Psoas muscle (tissue), 8 donors: ENCODE results near the gene TRMT1L. TPM values are rescaled to one million over a fixed set of nuclear protein-coding genes. Genes with fewer than 3 reads are reported as not detected.

Experiments
- ATAC-seq, 4 donors: fragments of 200-7000 bp; cut with Tn5 transposase; one replicate each; pipeline ENCODE4 v1.9.1; 2020; ENCODE audit warnings: moderate library complexity in 3 of 4, mild to moderate bottlenecking in 2 of 4
- DNase-seq, 2 donors: peaks; one replicate each; pipeline ENCODE4 v3.0.0-alpha.2; 2020
- H3K27ac ChIP-seq: fragments of 200-600 bp; one replicate; pipeline ENCODE4 v1.8.0; 2022
- H3K27me3 ChIP-seq, 3 donors: fragments of 200-600 bp in 1 of 3; one replicate each; pipeline versions ENCODE4 v1.6.1 to v1.8.0; 2013 to 2022; ENCODE audit warnings: low read length in 2 of 3, mild to moderate bottlenecking in 2 of 3, moderate library complexity in 1 of 3; ENCODE audit not compliant: insufficient read depth in 3 of 3
- H3K36me3 ChIP-seq, 2 donors: fragments of 200-600 bp in 1 of 2; one replicate each; pipeline versions ENCODE4 v1.6.1 to v1.8.0; 2013 to 2022; ENCODE audit warnings: low read depth in 1 of 2, mild to moderate bottlenecking in 1 of 2, moderate library complexity in 1 of 2; ENCODE audit not compliant: insufficient read depth in 1 of 2
- H3K4me1 ChIP-seq: fragments of 200-600 bp; one replicate; pipeline ENCODE4 v1.8.0; 2022
- H3K4me3 ChIP-seq: fragments of 200-600 bp; one replicate; pipeline ENCODE4 v1.8.0; 2022; ENCODE audit warnings: mild to moderate bottlenecking
- H3K9me3 ChIP-seq: fragments of 200-600 bp; one replicate; pipeline ENCODE4 v1.8.0; 2022
- CTCF ChIP-seq: fragments of 200-600 bp; IDR thresholded peaks from one replicate; pipeline ENCODE4 v1.8.0; 2022; ENCODE audit warnings: antibody characterized with exemption
- WGBS, 3 donors: extraction: QIAGEN DNeasy Blood & Tissue Kit; methylation state at CpG; one replicate each; pipeline versions ENCODE4 v1.1.6 to v1.1.7; 2013; 5-methylcytosine and 5-hydroxymethylcytosine counted together
- intact Hi-C, 2 donors: fragments of 100-400 bp; cut with DNase I; formaldehyde crosslinking; loops; one replicate each; pipeline versions ENCODE4 v1.11.0 to v1.14.2; 2022
- polyA plus RNA-seq, 3 donors: library from polyadenylated mRNA; stranded (reverse); fragments of 200-250 nt; gene quantifications; one replicate each; pipeline ENCODE4 v1.2.3, GENCODE V29; 2013
- total RNA-seq, 4 donors: library from RNA; stranded (reverse); fragmentation: NEBNext Ultra II Directional in 2 of 4; extraction: Animal tissue kit (Norgen Biotek cat#: 25700) in 2 of 4; gene quantifications; one replicate each; pipeline versions ENCODE4 v1.2.1 to v1.2.4, GENCODE V29; 2021 to 2023
- donor health status: healthy with polysubstance abuse.
- donor health status: DM: no; HTN: no; CAD: no; lungs with moderate emphysema.
- donor health status: Bipolar disorder and iron deficiency.
- donor health status: healthy.
- donor health status: DM: yes; HTN: yes; CAD: no.
- donor health status: DM: no; HTN: no; CAD: no.
- donor health status: DM: no; HTN: no; CAD: no.
- donor health status: DM: yes; HTN: yes; CAD: no.

TRMT1L gene
- total and polyA plus RNA-seq, 7 donors, result 13.2 to 41.3 (median 30.4) TPM

- H3K27ac ChIP-seq, result no peak overlapping the region
- no peak for ATAC-seq
- peaks cover 19% of the 10 kb centered on the region for H3K4me1 ChIP-seq
- no peak overlapping the region for H3K4me3 ChIP-seq
- no peaks in the 10 kb centered on the region for H3K27me3 ChIP-seq
- TF ChIP-seq CTCF, result no peak
- H3K9me3 ChIP-seq, result no peaks in the 10 kb centered on the region
- H3K36me3 ChIP-seq, result peaks cover 3 to 42% of the 10 kb centered on the region in 2 donors
- intact Hi-C loops, result no loop called here
- DNase-seq, result no peak
- 81 to 85% (median 83%) methylated on average over 3 of the region's 3 CpGs for WGBS, 3 donors
Measured at GRCh38 chr1:185152187-185152767, 4.5 kb downstream of the TRMT1L start.

GRCh38 chr1:185151215-185151614 lies 5.5 kb downstream of the TRMT1L start:
- 88 to 94% (median 93%) methylated on average over 5 of the region's 5 CpGs for WGBS, 3 donors
- H3K27me3 ChIP-seq, result no peaks in the 10 kb centered on the region
- no peak overlapping the region for H3K4me3 ChIP-seq
- H3K4me1 ChIP-seq, result peaks cover 19% of the 10 kb centered on the region
- DNase-seq, result no peak
- no peak overlapping the region for H3K27ac ChIP-seq
- intact Hi-C loops, result no loop called here
- ATAC-seq, result no peak
- TF ChIP-seq CTCF, result no peak
- H3K9me3 ChIP-seq, result no peaks in the 10 kb centered on the region
- H3K36me3 ChIP-seq, result peaks cover 3 to 53% of the 10 kb centered on the region in 2 donors

GRCh38 chr1:185144233-185144632 lies 12.5 kb downstream of the TRMT1L start:
- no peaks in the 10 kb centered on the region for H3K4me1 ChIP-seq
- H3K27ac ChIP-seq, result no peak overlapping the region
- H3K27me3 ChIP-seq, result no peaks in the 10 kb centered on the region
- ATAC-seq (no peak), DNase-seq (no peak)
- H3K9me3 ChIP-seq, result no peaks in the 10 kb centered on the region
- intact Hi-C loops, result loop anchor here in 1 of 2 donors (10.0 kb wide), 1 partner anchor 1181 kb away; no protein-coding TSS in a partner anchor
- H3K36me3 ChIP-seq, result peaks cover 5 to 98% of the 10 kb centered on the region in 2 donors
- no peak for TF ChIP-seq CTCF
- no peak overlapping the region for H3K4me3 ChIP-seq

GRCh38 chr1:185139246-185139645 lies 17.5 kb downstream of the TRMT1L start:
- ATAC-seq, result no peak
- intact Hi-C loops, result loop anchor here in 1 of 2 donors (10.0 kb wide), 1 partner anchor 1216 kb away; no protein-coding TSS in a partner anchor
- Histone ChIP-seq H3K27ac (no peak overlapping the region), H3K4me1 (no peaks in the 10 kb centered on the region), H3K27me3 (no peaks in the 10 kb centered on the region), H3K9me3 (no peaks in the 10 kb centered on the region), H3K4me3 (no peak overlapping the region), H3K36me3 (peaks cover 11 to 96% of the 10 kb centered on the region in 2 donors)
- 79 to 95% (median 86%) methylated on average over 4 of the region's 4 CpGs for WGBS, 3 donors
- no peak for TF ChIP-seq CTCF
- DNase-seq, result no peak
